Activated B cell treated with CpG ODN at 0.5 μM for 24 hours (primary cell): ENCODE measurements around the gene TTC33. TPM values are rescaled to one million over a fixed set of nuclear protein-coding genes. Genes with fewer than 3 reads are reported as not detected.

Experiments
- ATAC-seq: fragments of 200-7000 bp; cut with Tn5 transposase; one replicate; pipeline ENCODE4 v1.10.0; 2021; ENCODE audit warnings: low read depth, mild to moderate bottlenecking, moderate library complexity
- CTCF ChIA-PET: fragments of 350-600 bp; sonication (Branson Sonifier 250); formaldehyde crosslinking; loops from one replicate; lab custom pipeline; 2021; ENCODE audit warnings: antibody characterized with exemption; lab: Charles Lee
- POLR2A ChIA-PET: fragments of 350-600 bp; sonication (Branson Sonifier 250); formaldehyde crosslinking; loops from one replicate; lab custom pipeline; 2021; ENCODE audit warnings: antibody characterized with exemption; lab: Charles Lee
- DNase-seq: peaks from one replicate; pipeline ENCODE4 v3.0.0; 2022
- H3K27ac Mint-ChIP-seq: one replicate; pipeline ENCODE4 v1.8.0; 2020; ENCODE audit warnings: mixed read lengths
- H3K27me3 Mint-ChIP-seq: one replicate; pipeline ENCODE4 v1.8.0; 2021; ENCODE audit warnings: mixed read lengths
- H3K36me3 Mint-ChIP-seq: one replicate; pipeline ENCODE4 v1.8.0; 2021; ENCODE audit warnings: low read depth, mixed read lengths
- H3K4me1 Mint-ChIP-seq: one replicate; pipeline ENCODE4 v1.8.0; 2021; ENCODE audit warnings: mixed read lengths
- H3K4me3 Mint-ChIP-seq: one replicate; pipeline ENCODE4 v1.8.0; 2020; ENCODE audit warnings: mild to moderate bottlenecking, mixed read lengths
- H3K9me3 Mint-ChIP-seq: one replicate; pipeline ENCODE4 v1.8.0; 2020; ENCODE audit warnings: mixed read lengths
- CTCF ChIP-seq: fragments of 200-600 bp; IDR thresholded peaks from one replicate; pipeline ENCODE4 v1.8.0; 2022; ENCODE audit warnings: antibody characterized with exemption, mild to moderate bottlenecking
- intact Hi-C: fragments of 100-400 bp; cut with micrococcal nuclease; formaldehyde crosslinking; loops from one replicate; pipeline ENCODE4 v1.15.1; 2024
- total RNA-seq: library from RNA; stranded (reverse); gene quantifications from 2 replicates; pipeline ENCODE4 v1.2.3, GENCODE V29; 2022

Gene TTC33, protein sequence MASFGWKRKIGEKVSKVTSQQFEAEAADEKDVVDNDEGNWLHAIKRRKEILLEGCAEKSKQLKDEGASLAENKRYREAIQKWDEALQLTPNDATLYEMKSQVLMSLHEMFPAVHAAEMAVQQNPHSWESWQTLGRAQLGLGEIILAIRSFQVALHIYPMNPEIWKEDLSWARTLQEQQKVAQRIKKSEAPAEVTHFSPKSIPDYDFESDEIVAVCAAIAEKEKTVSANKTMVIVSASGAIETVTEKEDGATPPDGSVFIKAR
- total RNA-seq: 9.0 and 9.2 TPM in 2 replicates

DNA sequence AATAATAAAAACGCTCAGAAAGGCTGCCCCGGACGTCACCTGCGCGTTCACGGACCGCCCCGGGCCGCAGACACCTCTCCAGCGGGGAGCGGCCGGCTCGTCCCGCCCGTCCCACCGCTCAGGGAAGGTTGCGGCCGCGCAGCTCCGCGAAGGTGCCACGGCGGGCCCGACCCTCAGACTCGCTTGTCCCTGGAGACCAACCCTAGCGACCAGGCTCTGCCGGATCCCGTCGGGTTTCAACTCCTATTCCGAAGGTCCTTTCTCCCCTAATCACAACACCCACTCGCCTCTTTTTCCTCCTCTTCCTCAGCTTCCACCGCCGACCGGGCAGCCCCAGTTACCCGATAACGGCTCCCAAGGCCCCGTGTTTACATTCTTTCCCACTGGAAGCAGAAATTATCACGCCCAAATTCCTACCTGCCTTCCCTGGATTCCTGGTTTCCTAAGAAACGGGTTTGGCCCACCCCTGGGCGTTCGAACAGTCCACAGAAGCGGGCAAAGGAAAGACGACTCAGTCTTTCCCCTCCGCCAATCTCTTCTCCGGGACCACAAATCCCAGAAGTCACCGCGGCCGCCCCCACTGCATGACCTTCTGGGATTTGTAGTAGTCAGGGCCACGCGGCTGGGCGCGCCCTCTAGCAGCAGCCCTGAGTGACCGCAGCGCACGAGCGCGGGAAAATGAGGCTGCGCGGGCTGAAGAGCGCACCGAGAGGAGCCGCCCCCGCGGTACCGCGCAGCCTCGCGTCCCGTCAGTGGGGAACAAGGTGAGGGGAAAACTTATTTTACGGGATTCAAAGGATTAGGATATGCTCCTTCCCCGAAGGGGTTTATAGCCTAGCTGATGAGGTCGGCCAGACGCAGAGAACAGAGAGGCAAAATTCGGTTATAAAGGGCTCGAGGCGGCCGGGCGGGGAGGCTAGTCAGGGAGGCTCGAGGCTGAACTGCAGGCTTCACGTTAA lies at the start of gene TTC33:
Gene TTC33 (minus strand): TSS at position 555 of the 959 bp plus-strand sequence. CDS start 8,943 bp downstream, outside the sequence.
- H3K4me1 Mint-ChIP-seq: peaks cover 7% of the 10 kb centered on the region
- H3K27me3 Mint-ChIP-seq: no peaks in the 10 kb centered on the region
- CTCF ChIA-PET: interaction anchor here (1.3 to 1.6 kb wide), 2 partner anchors 72 to 86 kb away, joined by 3 read pairs; partner anchors contain the start of gene CARD6
- peak; percentile 88 for DNase-seq
- no peak for TF ChIP-seq CTCF
- H3K4me3 Mint-ChIP-seq: no peak within 1 kb of the TSS
- ATAC-seq: peak; percentile 93
- H3K27ac Mint-ChIP-seq: no peak within 1 kb of the TSS
- H3K36me3 Mint-ChIP-seq: peaks cover 20% of the 10 kb centered on the region
- POLR2A ChIA-PET: interaction anchor here (0.7 to 1.8 kb wide), 2 partner anchors 42 to 79 kb away, joined by 3 to 11 read pairs; partner anchors contain the start of gene RPL37
- no peaks in the 10 kb centered on the region for H3K9me3 Mint-ChIP-seq
- intact Hi-C loops: loop anchor here (1.0 to 5.0 kb wide), 8 partner anchors 43 to 1681 kb away; partner anchors contain the start of genes PRKAA1, PTGER4, RICTOR and RIMOC1

DNA sequence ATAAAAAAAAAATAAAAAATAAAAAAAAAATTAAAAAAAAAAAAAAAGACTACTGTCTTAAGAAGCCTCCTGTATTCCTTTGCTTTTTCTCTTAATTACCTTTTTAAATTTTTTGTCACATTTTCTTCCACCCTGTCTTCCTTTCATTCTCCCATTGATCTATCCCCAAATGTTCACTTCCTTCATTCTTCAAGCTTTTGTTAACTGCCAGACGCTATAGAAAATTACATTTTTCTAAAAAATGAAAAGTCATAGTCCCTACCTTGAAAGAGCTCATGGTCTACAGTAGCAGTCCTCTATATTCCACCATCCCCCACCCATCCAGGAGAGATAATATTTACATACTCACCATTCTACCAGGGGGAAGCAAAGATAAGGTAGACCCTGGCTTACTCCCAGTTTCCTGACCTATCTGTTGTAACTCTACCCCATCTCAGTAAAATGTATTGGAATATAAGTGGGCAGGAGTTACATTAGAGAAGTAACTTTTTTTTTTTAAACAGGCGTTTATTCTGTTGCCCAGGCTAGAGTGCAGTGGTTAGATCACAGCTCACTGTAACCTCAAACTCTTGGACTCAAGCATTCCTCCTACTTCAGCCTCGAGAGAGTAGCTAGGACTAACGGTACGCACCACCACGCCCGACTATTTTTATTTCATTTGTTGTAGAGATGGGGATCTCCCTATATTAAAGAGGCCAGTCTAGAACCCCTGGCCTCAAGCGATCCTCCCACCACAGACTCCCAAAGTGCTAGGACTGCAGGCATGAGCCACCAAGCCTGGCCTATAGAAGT lies 46.2 kb upstream of the TTC33 start:
- ATAC-seq (no peak), DNase-seq (no peak)
- no peaks in the 10 kb centered on the region for H3K27me3 Mint-ChIP-seq
- no peak overlapping the region for H3K27ac Mint-ChIP-seq
- peaks cover 13% of the 10 kb centered on the region for H3K4me1 Mint-ChIP-seq
- ChIA-PET POLR2A (no interaction called here), CTCF (interaction anchor here (1.4 kb wide), 1 partner anchor 12 kb away, joined by 3 read pairs; no protein-coding TSS in a partner anchor)
- no peaks in the 10 kb centered on the region for H3K9me3 Mint-ChIP-seq
- no peak overlapping the region for H3K4me3 Mint-ChIP-seq
- peaks cover 4% of the 10 kb centered on the region for H3K36me3 Mint-ChIP-seq
- no peak for TF ChIP-seq CTCF
- intact Hi-C loops: no loop called here

GRCh38 chr5:40799258-40799657 lies 43.5 kb upstream of the TTC33 start:
- no peak overlapping the region for H3K27ac Mint-ChIP-seq
- H3K4me1 Mint-ChIP-seq: peaks cover 36% of the 10 kb centered on the region
- H3K9me3 Mint-ChIP-seq: no peaks in the 10 kb centered on the region
- TF ChIP-seq CTCF: no peak
- ATAC-seq: no peak
- POLR2A ChIA-PET: interaction anchor here (0.6 to 1.0 kb wide), 5 partner anchors 8 to 42 kb away, joined by 3 to 7 read pairs (median 5); partner anchors contain the start of gene CARD6
- intact Hi-C loops: no loop called here
- H3K36me3 Mint-ChIP-seq: peaks cover 15% of the 10 kb centered on the region
- CTCF ChIA-PET: interaction anchor here (1.1 kb wide), 1 partner anchor 34 kb away, joined by 4 read pairs; no protein-coding TSS in a partner anchor
- H3K4me3 Mint-ChIP-seq: peak overlapping the region; percentile 91
- no peak for DNase-seq
- H3K27me3 Mint-ChIP-seq: no peaks in the 10 kb centered on the region

DNA sequence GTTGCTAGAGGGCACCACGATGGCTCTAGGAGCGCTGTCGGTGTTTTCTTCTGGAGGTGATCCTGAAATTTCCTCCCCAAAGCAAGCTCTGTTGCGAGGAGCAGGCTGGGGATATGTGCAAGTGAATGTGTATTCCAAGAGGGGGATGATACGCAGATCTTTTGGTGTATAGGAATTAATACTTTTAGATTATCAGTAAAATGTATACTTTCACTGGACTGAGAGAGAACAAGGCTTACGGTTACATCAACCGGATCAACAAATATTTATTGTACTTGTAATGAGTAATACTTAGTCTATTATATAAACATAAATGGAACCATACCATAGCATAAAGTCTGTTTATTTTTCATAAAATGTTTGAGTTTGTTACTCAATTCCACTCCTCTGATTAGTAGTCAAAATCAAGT lies 43.0 kb upstream of the TTC33 start:
- ChIA-PET CTCF (interaction anchor here (1.1 kb wide), 1 partner anchor 34 kb away, joined by 4 read pairs; no protein-coding TSS in a partner anchor), POLR2A (interaction anchor here (0.6 to 1.3 kb wide), 6 partner anchors 9 to 115 kb away, joined by 3 to 7 read pairs (median 5); partner anchors contain the start of gene CARD6)
- intact Hi-C loops: loop anchor here (1.0 kb wide), 3 partner anchors 36 to 1726 kb away; partner anchors contain the start of genes RPL37 and TTC33
- H3K27me3 Mint-ChIP-seq: no peaks in the 10 kb centered on the region
- peak overlapping the region; percentile 91 for H3K4me3 Mint-ChIP-seq
- H3K27ac Mint-ChIP-seq: peak overlapping the region; percentile 89
- ATAC-seq: no peak
- no peak for DNase-seq
- H3K9me3 Mint-ChIP-seq: no peaks in the 10 kb centered on the region
- peaks cover 38% of the 10 kb centered on the region for H3K4me1 Mint-ChIP-seq
- H3K36me3 Mint-ChIP-seq: peaks cover 16% of the 10 kb centered on the region
- no peak for TF ChIP-seq CTCF
